ENCODE data around the gene CCDC12. TPM values are rescaled to one million over a fixed set of nuclear protein-coding genes. Genes with fewer than 3 reads are reported as not detected.

CCDC12 gene
- polyA plus RNA-seq, 4 donors = 59.7 to 84.5 (median 76.0) TPM

- no peak for FAIRE-seq
- no peaks in the 10 kb centered on the region for H3K27me3 ChIP-seq (ENCODE audit: control insufficient read depth in 3 of 3, insufficient read depth in 3 of 3, low read length in 3 of 3)
- H3K9me3 ChIP-seq (ENCODE audit: control insufficient read depth in 2 of 2, insufficient read depth in 1 of 2, low read depth in 1 of 2, low read length in 1 of 2) = peaks cover 0 to 2% of the 10 kb centered on the region in 2 donors
- 58 to 73% (median 63%) methylated on average over 6 of the region's 6 CpGs for WGBS, 3 donors
- no peak overlapping the region for H3K4me3 ChIP-seq (ENCODE audit: low read depth in 1 of 3, low read length in 3 of 3)
- peaks cover 0 to 80% (median 2%) of the 10 kb centered on the region in 3 donors for H3K36me3 ChIP-seq (ENCODE audit: control insufficient read depth in 3 of 3, insufficient read depth in 2 of 3, low read depth in 1 of 3, low read length in 3 of 3)
- H3K27ac ChIP-seq (ENCODE audit: low read depth in 1 of 3, low read length in 2 of 3) = peak overlapping the region; percentile 69 to 88 (median 84)
- peaks cover 42 to 85% (median 48%) of the 10 kb centered on the region in 3 donors for H3K4me1 ChIP-seq (ENCODE audit: control insufficient read depth in 3 of 3, insufficient read depth in 2 of 3, low read depth in 1 of 3, low read length in 2 of 3)
- no peak for DNase-seq
These were observed 43.3 kb downstream of the CCDC12 start for GRCh38 chr3:46933261-46933660.

DNA sequence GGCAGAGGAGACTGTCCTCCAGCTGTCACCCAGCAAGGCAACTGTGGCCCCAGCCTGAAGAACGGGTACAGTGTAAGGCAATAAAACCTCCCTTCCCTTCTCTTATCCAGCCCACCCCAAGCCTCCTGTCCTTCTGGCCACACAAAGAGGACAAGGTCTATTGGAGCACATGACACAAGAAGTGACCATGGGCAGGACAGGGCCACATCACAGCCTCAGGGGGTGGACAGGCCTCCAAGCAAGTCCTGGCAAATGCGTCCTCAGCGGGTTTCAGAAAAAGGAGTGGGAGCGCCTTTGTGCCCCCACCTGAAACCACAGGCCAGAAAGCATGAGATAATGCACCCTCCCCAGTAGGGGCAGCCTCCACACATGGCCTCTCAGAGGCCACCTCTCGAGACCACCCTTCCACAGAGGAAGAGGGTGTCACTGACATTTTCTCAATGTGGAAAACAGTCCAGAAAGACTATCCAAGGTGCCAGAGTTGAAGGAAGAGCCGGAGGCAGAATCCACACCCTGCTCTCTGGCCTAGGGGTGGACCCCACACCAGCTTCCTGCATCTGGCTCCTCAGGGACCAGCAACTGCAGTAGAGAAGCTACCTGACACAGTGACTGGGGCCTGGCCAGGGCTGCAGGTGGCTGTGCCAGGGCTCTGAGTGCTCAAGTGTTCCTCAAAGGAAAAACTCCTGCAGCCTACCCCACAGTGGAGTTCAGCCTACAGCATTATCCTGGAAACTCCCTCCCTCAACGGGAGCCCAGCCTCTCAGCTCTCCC lies 43.9 kb downstream of the CCDC12 start:
- peaks cover 0 to 2% of the 10 kb centered on the region in 2 donors for H3K9me3 ChIP-seq (ENCODE audit: control insufficient read depth in 2 of 2, insufficient read depth in 1 of 2, low read depth in 1 of 2, low read length in 1 of 2)
- peaks cover 42 to 85% (median 48%) of the 10 kb centered on the region in 3 donors for H3K4me1 ChIP-seq (ENCODE audit: control insufficient read depth in 3 of 3, insufficient read depth in 2 of 3, low read depth in 1 of 3, low read length in 2 of 3)
- DNase-seq (peak; percentile 35 to 49), FAIRE-seq (no peak)
- H3K27ac ChIP-seq (ENCODE audit: low read depth in 1 of 3, low read length in 2 of 3) = peak overlapping the region; percentile 69 to 88 (median 84)
- no peak overlapping the region for H3K4me3 ChIP-seq (ENCODE audit: low read depth in 1 of 3, low read length in 3 of 3)
- WGBS, 3 donors = 48 to 57% (median 51%) methylated on average over 7 of the region's 7 CpGs
- H3K27me3 ChIP-seq (ENCODE audit: control insufficient read depth in 3 of 3, insufficient read depth in 3 of 3, low read length in 3 of 3) = no peaks in the 10 kb centered on the region
- peaks cover 0 to 79% (median 2%) of the 10 kb centered on the region in 3 donors for H3K36me3 ChIP-seq (ENCODE audit: control insufficient read depth in 3 of 3, insufficient read depth in 2 of 3, low read depth in 1 of 3, low read length in 3 of 3)

DNA sequence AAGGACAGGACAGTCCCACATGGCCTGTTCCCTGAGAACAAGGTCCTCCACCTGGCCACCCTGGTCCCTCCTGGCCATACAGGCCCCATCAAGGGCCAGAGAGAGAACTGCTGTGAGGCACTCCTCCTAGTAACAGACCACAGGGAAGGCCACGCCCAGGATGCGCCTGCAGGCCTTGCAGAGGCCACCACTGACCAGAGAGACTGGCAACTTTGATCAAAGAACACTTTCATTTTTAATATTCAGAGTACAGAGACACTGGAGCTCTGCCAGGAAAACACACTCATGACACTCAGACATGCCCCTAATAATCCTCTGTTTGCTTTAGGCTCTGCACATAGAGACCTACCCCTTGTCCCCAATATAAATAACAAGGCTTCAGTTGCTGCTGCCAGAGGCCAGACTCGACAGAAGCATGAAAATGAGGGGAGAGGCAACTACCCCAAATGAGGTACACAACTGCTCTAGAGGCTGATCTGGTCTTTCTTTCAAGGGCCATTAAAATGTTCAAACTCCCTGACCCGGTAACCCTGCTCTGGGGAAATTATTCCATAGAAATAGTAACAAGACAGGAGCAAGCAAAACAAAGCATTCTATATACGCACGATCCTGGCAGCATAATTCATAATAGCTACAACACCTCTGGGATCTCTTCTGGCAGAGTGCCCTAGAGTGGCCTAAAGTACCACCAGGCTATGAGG lies 44.8 kb downstream of the CCDC12 start:
- 12 to 22% (median 18%) methylated on average over 6 of the region's 6 CpGs for WGBS, 3 donors
- peak; percentile 83 to 87 for DNase-seq
- FAIRE-seq = no peak

GRCh38 chr3:46930945-46931403 lies 45.6 kb downstream of the CCDC12 start:
- no peak overlapping the region for H3K4me3 ChIP-seq (ENCODE audit: low read depth in 1 of 3, low read length in 3 of 3)
- FAIRE-seq = no peak

More for the DNA sequence above, 44.8 kb downstream of the CCDC12 start:
- Histone ChIP-seq H3K9me3 (ENCODE audit: control insufficient read depth in 2 of 2, insufficient read depth in 1 of 2, low read depth in 1 of 2, low read length in 1 of 2) (peaks cover 0 to 2% of the 10 kb centered on the region in 2 donors), H3K4me1 (ENCODE audit: control insufficient read depth in 3 of 3, insufficient read depth in 2 of 3, low read depth in 1 of 3, low read length in 2 of 3) (peaks cover 47 to 85% (median 48%) of the 10 kb centered on the region in 3 donors), H3K36me3 (ENCODE audit: control insufficient read depth in 3 of 3, insufficient read depth in 2 of 3, low read depth in 1 of 3, low read length in 3 of 3) (peaks cover 0 to 79% (median 0%) of the 10 kb centered on the region in 3 donors), H3K27ac (ENCODE audit: low read depth in 1 of 3, low read length in 2 of 3) (peak overlapping the region; percentile 74 to 88 (median 84)), H3K27me3 (ENCODE audit: control insufficient read depth in 3 of 3, insufficient read depth in 3 of 3, low read length in 3 of 3) (no peaks in the 10 kb centered on the region), H3K4me3 (ENCODE audit: low read depth in 1 of 3, low read length in 3 of 3) (no peak overlapping the region)

DNA sequence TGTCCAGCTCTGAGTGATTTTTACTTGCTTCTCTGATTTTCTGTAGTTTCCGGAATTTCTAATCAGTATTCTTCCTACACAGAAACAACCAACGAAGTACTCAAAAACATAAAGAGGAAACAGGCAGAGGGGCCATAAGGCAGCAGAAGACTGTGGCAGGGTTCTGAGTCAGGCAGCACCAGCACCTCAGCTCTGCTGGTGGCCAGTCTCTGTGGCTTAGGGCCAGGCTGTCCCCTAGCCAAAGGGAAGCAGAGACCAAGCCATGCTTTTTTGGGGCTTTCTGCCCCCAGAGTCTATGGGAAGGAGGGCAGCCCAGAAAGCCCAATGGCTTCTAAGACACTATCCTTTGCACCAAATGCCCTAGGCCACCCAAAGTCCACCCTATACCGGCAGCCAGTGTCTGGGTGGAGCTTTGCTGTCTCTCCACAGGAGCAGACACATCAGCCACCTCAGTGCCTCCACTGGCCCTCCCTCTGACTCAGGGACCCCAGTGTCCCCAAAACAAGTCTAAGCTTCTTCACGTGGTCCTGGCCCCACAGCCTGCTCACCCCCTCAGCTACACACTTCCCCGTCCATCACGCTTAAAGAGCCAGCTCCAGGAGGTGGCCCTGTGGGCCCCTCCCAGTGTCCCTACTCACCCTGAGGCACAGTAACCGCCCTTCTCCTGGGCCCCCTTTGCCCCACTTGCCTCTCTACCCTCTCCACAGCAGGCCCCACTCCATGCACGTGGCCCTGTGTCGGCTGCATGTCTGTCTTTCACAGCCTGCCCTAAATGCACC lies 46.2 kb downstream of the CCDC12 start:
- peak; percentile 33 to 44 for DNase-seq
- FAIRE-seq = no peak
- WGBS, 3 donors = 53 to 60% (median 58%) methylated on average over 9 of the region's 9 CpGs
- H3K27ac ChIP-seq (ENCODE audit: low read depth in 1 of 3, low read length in 2 of 3) = peak overlapping the region; percentile 70 to 88 (median 84)
- peaks cover 0 to 2% of the 10 kb centered on the region in 2 donors for H3K9me3 ChIP-seq (ENCODE audit: control insufficient read depth in 2 of 2, insufficient read depth in 1 of 2, low read depth in 1 of 2, low read length in 1 of 2)
- no peak overlapping the region for H3K4me3 ChIP-seq (ENCODE audit: low read depth in 1 of 3, low read length in 3 of 3)
- H3K27me3 ChIP-seq (ENCODE audit: control insufficient read depth in 3 of 3, insufficient read depth in 3 of 3, low read length in 3 of 3) = no peaks in the 10 kb centered on the region
- peaks cover under 1 to 80% (median 2%) of the 10 kb centered on the region in 3 donors for H3K36me3 ChIP-seq (ENCODE audit: control insufficient read depth in 3 of 3, insufficient read depth in 2 of 3, low read depth in 1 of 3, low read length in 3 of 3)
- H3K4me1 ChIP-seq (ENCODE audit: control insufficient read depth in 3 of 3, insufficient read depth in 2 of 3, low read depth in 1 of 3, low read length in 2 of 3) = peaks cover 43 to 83% (median 48%) of the 10 kb centered on the region in 3 donors

More at GRCh38 chr3:46930945-46931403, 45.6 kb downstream of the CCDC12 start:
- Histone ChIP-seq H3K27me3 (ENCODE audit: control insufficient read depth in 3 of 3, insufficient read depth in 3 of 3, low read length in 3 of 3) (no peaks in the 10 kb centered on the region), H3K27ac (ENCODE audit: low read depth in 1 of 3, low read length in 2 of 3) (peak overlapping the region; percentile 74 to 88 (median 84)), H3K36me3 (ENCODE audit: control insufficient read depth in 3 of 3, insufficient read depth in 2 of 3, low read depth in 1 of 3, low read length in 3 of 3) (peaks cover 0 to 80% (median under 1%) of the 10 kb centered on the region in 3 donors), H3K4me1 (ENCODE audit: control insufficient read depth in 3 of 3, insufficient read depth in 2 of 3, low read depth in 1 of 3, low read length in 2 of 3) (peaks cover 45 to 85% (median 48%) of the 10 kb centered on the region in 3 donors), H3K9me3 (ENCODE audit: control insufficient read depth in 2 of 2, insufficient read depth in 1 of 2, low read depth in 1 of 2, low read length in 1 of 2) (peaks cover 0 to 2% of the 10 kb centered on the region in 2 donors)
- 46 to 62% (median 58%) methylated on average over 3 of the region's 3 CpGs for WGBS, 3 donors
- DNase-seq = no peak

- Histone ChIP-seq H3K36me3 (ENCODE audit: control insufficient read depth in 3 of 3, insufficient read depth in 2 of 3, low read depth in 1 of 3, low read length in 3 of 3) (peaks cover 2 to 80% (median 6%) of the 10 kb centered on the region in 3 donors), H3K27me3 (ENCODE audit: control insufficient read depth in 3 of 3, insufficient read depth in 3 of 3, low read length in 3 of 3) (no peaks in the 10 kb centered on the region), H3K4me1 (ENCODE audit: control insufficient read depth in 3 of 3, insufficient read depth in 2 of 3, low read depth in 1 of 3, low read length in 2 of 3) (peaks cover 33 to 72% (median 39%) of the 10 kb centered on the region in 3 donors), H3K9me3 (ENCODE audit: control insufficient read depth in 2 of 2, insufficient read depth in 1 of 2, low read depth in 1 of 2, low read length in 1 of 2) (peaks cover 0 to 2% of the 10 kb centered on the region in 2 donors), H3K27ac (ENCODE audit: low read depth in 1 of 3, low read length in 2 of 3) (peak overlapping the region in 2 of 3 donors; percentile 34 to 66), H3K4me3 (ENCODE audit: low read depth in 1 of 3, low read length in 3 of 3) (no peak overlapping the region)
- DNase-seq = peak in 1 of 2 donors; percentile 88
- FAIRE-seq = no peak
- WGBS, 3 donors = 22 to 57% (median 32%) methylated on average over 2 of the region's 2 CpGs
These were observed 47.2 kb downstream of the CCDC12 start for GRCh38 chr3:46929324-46929723.

DNA sequence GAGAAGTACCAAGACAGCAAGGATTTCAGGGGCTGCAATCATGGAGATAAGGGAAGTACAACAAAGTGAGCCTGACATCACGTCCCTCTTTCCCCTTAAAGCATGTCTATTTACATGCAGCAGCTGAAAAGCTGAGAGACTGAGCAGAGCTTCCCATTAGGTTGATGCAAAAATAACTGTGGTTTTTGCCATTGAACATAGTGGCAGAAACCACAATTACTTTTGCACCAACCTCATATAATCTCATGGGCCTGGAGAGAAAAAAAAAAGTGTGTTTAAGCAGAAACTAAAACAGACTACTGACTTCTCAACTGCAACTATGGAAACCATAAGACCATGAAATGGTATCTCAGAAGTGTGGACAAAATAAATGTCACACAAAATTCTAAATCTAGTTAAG lies 48.3 kb downstream of the CCDC12 start:
- no peak overlapping the region for H3K4me3 ChIP-seq (ENCODE audit: low read depth in 1 of 3, low read length in 3 of 3)
- H3K27ac ChIP-seq (ENCODE audit: low read depth in 1 of 3, low read length in 2 of 3) = peak overlapping the region in 1 of 3 donors; percentile 26
- peaks cover 0 to 2% of the 10 kb centered on the region in 2 donors for H3K9me3 ChIP-seq (ENCODE audit: control insufficient read depth in 2 of 2, insufficient read depth in 1 of 2, low read depth in 1 of 2, low read length in 1 of 2)
- H3K36me3 ChIP-seq (ENCODE audit: control insufficient read depth in 3 of 3, insufficient read depth in 2 of 3, low read depth in 1 of 3, low read length in 3 of 3) = peaks cover 6 to 84% (median 6%) of the 10 kb centered on the region in 3 donors
- peaks cover 27 to 68% (median 31%) of the 10 kb centered on the region in 3 donors for H3K4me1 ChIP-seq (ENCODE audit: control insufficient read depth in 3 of 3, insufficient read depth in 2 of 3, low read depth in 1 of 3, low read length in 2 of 3)
- no peaks in the 10 kb centered on the region for H3K27me3 ChIP-seq (ENCODE audit: control insufficient read depth in 3 of 3, insufficient read depth in 3 of 3, low read length in 3 of 3)
- FAIRE-seq (no peak), DNase-seq (peak in 1 of 2 donors; percentile 36)
- WGBS, 3 donors = 67 to 86% (median 80%) methylated on average over 1 of the region's 1 CpG

Measured in small intestine (tissue), 7 donors.